Stimulated activated naive B cell treated with anti-CD40 and anti-IgM and Interleukin-4, amounts not matched to agents 10 μg/mL and 1 μg/mL and 100 μg/mL, for 72 hours (primary cell): ENCODE measurements around the gene CTCFL.
"Not testable (repeated sequence)": the region's sequence is repeated elsewhere in the genome, so short reads cannot be mapped to it uniquely, and the experiment has no call there.

Source experiments
- ATAC-seq, 2 donors: fragments of 150-1000 bp; cut with Tn5 transposase; replicated peaks; 2 replicates each; pipeline ENCODE4 v1.10.0; 2021; ENCODE audit warnings: moderate library complexity in 1 of 2
- DNase-seq: peaks from one replicate; pipeline ENCODE4 v3.0.0; 2021
- H3K27ac Mint-ChIP-seq: one replicate; pipeline ENCODE4 v1.8.0; 2022; ENCODE audit warnings: mild to moderate bottlenecking, mixed read lengths
- H3K27me3 Mint-ChIP-seq, 2 donors: one replicate each; pipeline ENCODE4 v1.8.0; 2022; ENCODE audit warnings: mixed read lengths in 2 of 2
- H3K36me3 Mint-ChIP-seq, 2 donors: one replicate each; pipeline ENCODE4 v1.8.0; 2022; ENCODE audit warnings: mixed read lengths in 2 of 2, mild to moderate bottlenecking in 1 of 2
- H3K4me1 Mint-ChIP-seq, 2 donors: one replicate each; pipeline ENCODE4 v1.8.0; 2022; ENCODE audit warnings: mixed read lengths in 2 of 2, mild to moderate bottlenecking in 1 of 2
- H3K4me3 Mint-ChIP-seq, 2 donors: one replicate each; pipeline ENCODE4 v1.8.0; 2022; ENCODE audit warnings: mild to moderate bottlenecking in 2 of 2, mixed read lengths in 2 of 2, moderate library complexity in 1 of 2
- H3K9me3 Mint-ChIP-seq, 2 donors: one replicate each; pipeline ENCODE4 v1.8.0; 2022; ENCODE audit warnings: mixed read lengths in 2 of 2, mild to moderate bottlenecking in 1 of 2

CTCFL gene

DNA sequence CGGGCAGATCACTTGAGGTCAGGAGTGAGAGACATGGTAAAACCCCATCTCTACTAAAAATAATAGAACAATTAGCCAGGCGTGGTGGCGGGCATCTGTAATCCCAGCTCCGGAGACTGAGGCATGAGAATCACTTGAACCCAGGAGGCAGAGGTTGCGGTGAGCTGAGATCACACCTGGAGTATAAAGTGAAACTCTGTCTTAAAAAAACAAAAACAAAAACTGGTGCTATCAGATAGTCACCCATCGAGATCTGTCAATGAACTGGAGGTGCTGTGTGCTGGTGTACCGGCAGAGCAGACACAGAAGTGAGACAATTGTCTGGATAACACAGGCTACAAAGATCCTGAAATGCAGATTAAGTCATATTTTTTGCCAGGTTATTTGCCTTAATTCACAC is 24.7 kb downstream of the CTCFL start:
- Mint-ChIP-seq H3K27me3 (peaks cover 11 to 35% of the 10 kb centered on the region in 2 donors), H3K27ac (no peak overlapping the region), H3K4me1 (peaks cover 29 to 44% of the 10 kb centered on the region in 2 donors), H3K4me3 (no peak overlapping the region), H3K36me3 (no peaks in the 10 kb centered on the region), H3K9me3 (no peaks in the 10 kb centered on the region)
- ATAC-seq (no peak), DNase-seq (no peak)

DNA sequence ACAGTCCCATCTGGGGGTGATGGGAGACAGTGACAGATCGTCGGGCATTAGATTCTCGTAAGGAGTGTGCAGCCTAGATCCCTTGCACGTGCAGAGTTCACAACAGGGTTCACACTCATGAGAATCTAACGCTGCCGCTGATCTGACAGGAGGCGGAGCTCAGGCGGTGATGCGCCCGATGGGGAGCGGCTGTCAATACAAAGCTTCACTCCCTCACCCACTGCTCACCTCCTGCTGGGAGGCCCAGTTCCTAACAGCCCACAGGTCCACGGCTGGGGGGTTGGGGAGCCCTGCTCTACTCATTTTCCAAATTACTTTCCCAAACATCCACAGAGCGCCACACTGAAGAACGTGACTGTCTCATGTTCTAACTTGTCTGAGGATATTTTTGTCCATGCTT is 25.3 kb downstream of the CTCFL start:
- H3K27me3 Mint-ChIP-seq: peaks cover 11 to 35% of the 10 kb centered on the region in 2 donors
- H3K36me3 Mint-ChIP-seq: no peaks in the 10 kb centered on the region
- H3K27ac Mint-ChIP-seq: peak overlapping the region; percentile 56
- no peak overlapping the region for H3K4me3 Mint-ChIP-seq
- H3K4me1 Mint-ChIP-seq: peaks cover 31 to 46% of the 10 kb centered on the region in 2 donors
- H3K9me3 Mint-ChIP-seq: no peaks in the 10 kb centered on the region
- DNase-seq (no peak), ATAC-seq (no peak)

DNA sequence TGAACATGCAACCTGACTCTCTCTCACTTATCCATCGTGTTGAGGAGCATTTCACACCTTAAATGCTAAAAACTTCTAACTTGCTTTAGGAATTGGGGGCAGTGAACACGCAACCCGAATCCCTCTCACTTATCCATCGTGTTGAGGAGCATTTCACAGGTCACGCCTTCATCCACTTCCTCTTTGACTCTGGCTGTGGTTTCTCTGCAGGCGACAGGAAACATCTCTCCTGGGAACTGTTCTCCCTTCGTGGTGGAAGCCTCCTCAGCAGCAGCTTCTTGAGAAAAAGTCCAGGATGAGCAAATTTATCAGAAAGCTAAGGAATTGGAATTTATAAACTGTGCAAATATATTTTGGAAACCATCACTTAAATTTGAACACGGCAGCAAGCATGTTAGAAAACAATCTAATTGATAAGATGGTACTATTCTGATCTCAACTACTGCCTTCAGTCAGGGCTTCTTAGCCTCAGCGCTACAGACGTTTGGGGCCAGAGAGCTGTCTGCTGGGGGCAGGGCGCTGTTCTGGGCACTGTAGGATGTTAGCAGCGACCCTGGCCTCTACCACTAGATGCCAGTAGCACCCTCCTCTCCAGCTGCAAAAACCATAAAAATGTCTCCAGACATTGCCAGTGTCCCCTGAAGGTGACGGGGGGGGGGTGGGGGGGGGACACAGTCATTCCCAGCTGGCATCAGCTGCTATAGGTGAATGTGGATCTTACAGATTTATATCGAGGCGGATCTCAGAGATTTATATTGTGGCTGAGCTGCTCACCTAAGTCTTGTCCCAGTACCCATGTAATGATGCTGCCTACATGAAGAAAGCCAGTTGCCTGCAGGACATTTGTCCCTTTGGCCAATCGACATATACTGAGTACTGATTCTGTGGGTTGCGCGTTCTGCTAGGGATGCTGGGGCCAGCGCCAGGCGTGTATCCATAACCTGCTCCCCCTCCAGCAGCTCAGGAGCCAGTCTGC is 26.2 kb downstream of the CTCFL start:
- peak; percentile 74 to 77 for ATAC-seq
- Mint-ChIP-seq H3K27me3 (peaks cover 11 to 35% of the 10 kb centered on the region in 2 donors), H3K9me3 (no peaks in the 10 kb centered on the region), H3K4me3 (no peak overlapping the region), H3K36me3 (no peaks in the 10 kb centered on the region), H3K27ac (peak overlapping the region; percentile 48), H3K4me1 (peaks cover 29 to 36% of the 10 kb centered on the region in 2 donors)
- DNase-seq: no peak

DNA sequence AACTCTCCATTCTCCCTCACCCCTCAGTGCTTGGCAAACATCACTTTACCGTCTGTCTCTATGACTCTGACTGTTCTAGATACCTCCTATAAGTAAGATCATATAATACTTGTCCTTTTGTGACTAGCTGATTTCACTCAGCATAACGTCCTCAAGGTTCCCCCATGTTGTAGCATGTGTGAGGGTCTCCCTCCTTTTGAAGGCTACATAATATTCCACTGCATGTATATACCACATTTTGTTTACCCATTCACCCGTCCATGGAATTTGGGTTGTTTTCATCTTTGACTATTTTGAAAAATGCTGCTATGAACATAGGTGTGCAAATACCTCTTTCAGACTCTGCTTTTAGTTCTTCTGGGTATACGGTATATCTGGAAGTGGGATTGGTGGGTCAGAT is 28.3 kb downstream of the CTCFL start:
- Mint-ChIP-seq H3K27ac (no peak overlapping the region), H3K9me3 (no peaks in the 10 kb centered on the region), H3K4me1 (peaks cover 19 to 27% of the 10 kb centered on the region in 2 donors), H3K4me3 (no peak overlapping the region), H3K27me3 (peaks cover 9 to 30% of the 10 kb centered on the region in 2 donors), H3K36me3 (no peaks in the 10 kb centered on the region)
- DNase-seq: no peak
- ATAC-seq: no peak

DNA sequence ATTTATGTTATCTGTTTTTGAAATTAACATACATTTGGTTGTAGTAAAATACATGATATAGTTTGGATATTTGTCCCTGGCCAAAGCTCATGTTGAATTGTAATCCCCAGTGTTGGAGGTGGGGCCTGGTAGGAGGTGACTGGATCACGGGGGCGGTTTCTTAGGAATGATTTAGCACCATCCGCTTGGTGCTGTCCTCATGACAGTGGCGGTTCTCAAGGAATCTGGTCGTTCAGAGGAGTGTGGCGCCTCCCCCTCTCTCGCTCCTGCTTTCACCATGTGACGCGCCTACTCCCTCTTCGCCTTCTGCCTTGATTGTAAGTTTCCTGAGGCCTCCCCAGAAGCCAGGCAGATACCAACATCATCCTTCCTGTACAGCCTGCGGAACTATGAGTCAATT is 29.0 kb downstream of the CTCFL start:
- peaks cover 16 to 26% of the 10 kb centered on the region in 2 donors for H3K4me1 Mint-ChIP-seq
- no peaks in the 10 kb centered on the region for H3K9me3 Mint-ChIP-seq
- H3K4me3 Mint-ChIP-seq: no peak overlapping the region
- ATAC-seq (no peak), DNase-seq (no peak)
- H3K36me3 Mint-ChIP-seq: no peaks in the 10 kb centered on the region
- H3K27ac Mint-ChIP-seq: no peak overlapping the region
- H3K27me3 Mint-ChIP-seq: peaks cover 5 to 24% of the 10 kb centered on the region in 2 donors

DNA sequence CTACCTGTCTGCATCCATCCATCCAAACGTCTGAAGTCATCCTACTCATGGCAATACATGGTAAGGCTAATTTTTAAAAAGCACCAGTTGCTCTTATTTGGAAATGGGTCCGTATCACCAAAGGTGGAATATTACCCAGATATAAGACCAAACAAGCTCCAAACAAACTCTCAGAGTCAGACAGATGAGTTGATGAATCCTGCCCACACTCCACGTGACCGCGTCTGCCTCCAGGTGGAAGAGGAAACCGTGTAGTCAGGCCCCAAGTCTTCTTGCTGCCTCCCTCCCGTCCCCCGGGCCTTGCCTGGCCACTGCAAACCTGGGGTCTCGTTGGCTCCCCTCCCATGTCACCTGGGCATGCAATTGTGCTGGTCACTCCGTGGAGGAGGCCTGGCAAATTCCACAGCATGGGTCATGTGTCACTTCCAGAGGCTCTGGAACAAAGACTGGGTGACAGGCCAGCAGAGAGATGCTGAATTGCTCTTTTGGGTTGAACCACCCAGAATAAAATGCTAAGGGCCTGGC is 31.8 kb downstream of the CTCFL start:
- Mint-ChIP-seq H3K27ac (no peak overlapping the region), H3K27me3 (peaks cover under 1 to 14% of the 10 kb centered on the region in 2 donors), H3K36me3 (no peaks in the 10 kb centered on the region), H3K4me1 (peaks cover 11 to 19% of the 10 kb centered on the region in 2 donors), H3K4me3 (no peak overlapping the region), H3K9me3 (no peaks in the 10 kb centered on the region)
- ATAC-seq (no peak), DNase-seq (no peak)

DNA sequence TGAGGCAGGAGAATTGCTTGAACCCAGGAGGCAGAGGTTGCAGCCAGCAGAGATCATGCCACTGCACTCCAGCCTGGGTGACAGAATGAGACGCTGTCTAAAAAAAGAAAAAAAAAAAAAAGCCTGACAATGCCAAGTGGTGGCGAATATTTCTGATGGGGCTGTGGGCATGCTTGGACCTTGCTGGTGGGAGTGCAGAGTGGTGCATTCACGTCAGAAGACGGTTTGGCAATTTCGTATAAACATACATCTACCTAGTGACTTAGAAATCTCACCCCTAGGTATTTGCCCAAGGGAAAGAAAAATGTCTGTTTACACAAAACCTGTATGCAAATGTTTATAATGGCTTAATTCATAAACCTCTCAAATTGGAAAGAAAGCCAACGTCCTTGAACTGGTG is 33.6 kb downstream of the CTCFL start:
- peaks cover 11 to 18% of the 10 kb centered on the region in 2 donors for H3K4me1 Mint-ChIP-seq
- ATAC-seq (no peak), DNase-seq (no peak)
- H3K9me3 Mint-ChIP-seq: no peaks in the 10 kb centered on the region
- no peak overlapping the region for H3K4me3 Mint-ChIP-seq
- no peak overlapping the region for H3K27ac Mint-ChIP-seq
- H3K36me3 Mint-ChIP-seq: no peaks in the 10 kb centered on the region
- peaks cover 0 to 3% of the 10 kb centered on the region in 2 donors for H3K27me3 Mint-ChIP-seq

DNA sequence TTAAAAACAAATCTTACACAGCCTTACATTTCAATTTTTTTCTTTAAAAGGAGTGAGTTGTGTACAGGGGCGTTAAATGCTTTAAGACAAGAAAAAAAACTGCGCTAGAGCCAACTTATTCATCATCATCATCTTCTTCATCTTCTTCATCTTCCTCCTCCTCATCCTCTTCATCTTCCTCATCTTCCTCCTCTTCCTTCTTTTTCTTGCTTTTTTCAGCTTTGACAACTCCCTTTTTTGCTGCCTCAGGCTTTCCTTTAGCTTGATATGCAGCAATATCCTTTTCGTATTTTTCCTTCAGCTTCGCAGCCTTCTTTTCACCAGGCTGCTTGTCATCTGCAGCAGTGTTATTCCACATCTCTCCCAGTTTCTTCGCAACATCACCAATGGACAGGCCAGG is 36.7 kb downstream of the CTCFL start:
- not testable (repeated sequence) for H3K9me3 Mint-ChIP-seq, H3K36me3 Mint-ChIP-seq, H3K27me3 Mint-ChIP-seq, ATAC-seq, H3K27ac Mint-ChIP-seq, H3K4me3 Mint-ChIP-seq, DNase-seq
- H3K4me1 Mint-ChIP-seq: peaks cover 4 to 12% of the 10 kb centered on the region in 2 donors

DNA sequence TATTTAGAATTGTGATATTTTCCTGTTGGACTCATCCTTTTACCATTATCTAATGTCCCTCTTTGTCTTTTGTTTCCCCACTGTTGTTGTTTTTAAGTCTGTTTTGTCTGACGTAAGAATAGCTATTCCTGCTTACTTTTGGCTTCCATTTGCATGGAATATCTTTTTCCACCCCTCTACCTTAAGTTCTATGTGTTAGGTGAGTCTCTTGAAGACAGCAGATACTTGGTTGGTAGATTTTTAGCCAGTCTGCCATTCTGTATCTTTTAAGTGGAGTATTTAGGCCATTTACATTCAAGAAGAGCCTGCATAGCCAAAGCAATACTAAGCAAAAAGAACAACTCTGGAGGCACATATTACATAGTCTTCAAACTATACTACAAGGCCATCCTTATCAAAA is 39.2 kb downstream of the CTCFL start:
- no peak overlapping the region for H3K27ac Mint-ChIP-seq
- no peaks in the 10 kb centered on the region for H3K27me3 Mint-ChIP-seq
- DNase-seq: no peak
- no peak overlapping the region for H3K4me3 Mint-ChIP-seq
- H3K4me1 Mint-ChIP-seq: peaks cover 14 to 18% of the 10 kb centered on the region in 2 donors
- H3K9me3 Mint-ChIP-seq: peaks cover 0 to 7% of the 10 kb centered on the region in 2 donors
- no peak for ATAC-seq
- no peaks in the 10 kb centered on the region for H3K36me3 Mint-ChIP-seq

DNA sequence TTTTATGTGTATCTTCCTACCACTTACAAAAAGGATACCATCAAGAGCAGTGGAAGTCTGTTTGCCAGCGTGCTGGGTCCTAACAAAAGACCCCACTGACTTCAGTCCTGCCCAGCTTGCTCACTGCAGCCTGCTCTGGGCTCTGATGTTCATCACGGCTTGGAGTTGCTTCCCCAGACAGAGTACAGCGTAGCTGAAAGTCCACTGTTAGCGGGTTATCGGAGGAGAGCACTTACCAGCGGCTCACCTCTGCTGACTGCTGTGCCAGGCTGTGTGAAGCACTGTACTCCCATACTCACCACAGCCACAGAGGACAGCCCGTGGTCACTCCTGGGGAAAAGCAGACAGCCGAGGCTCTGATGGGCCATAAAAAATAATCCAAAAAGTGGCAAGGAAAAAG is 40.2 kb downstream of the CTCFL start:
- H3K36me3 Mint-ChIP-seq: no peaks in the 10 kb centered on the region
- peaks cover 19 to 24% of the 10 kb centered on the region in 2 donors for H3K4me1 Mint-ChIP-seq
- peaks cover 0 to 7% of the 10 kb centered on the region in 2 donors for H3K9me3 Mint-ChIP-seq
- ATAC-seq: no peak
- H3K4me3 Mint-ChIP-seq: no peak overlapping the region
- no peaks in the 10 kb centered on the region for H3K27me3 Mint-ChIP-seq
- DNase-seq: no peak
- no peak overlapping the region for H3K27ac Mint-ChIP-seq

DNA sequence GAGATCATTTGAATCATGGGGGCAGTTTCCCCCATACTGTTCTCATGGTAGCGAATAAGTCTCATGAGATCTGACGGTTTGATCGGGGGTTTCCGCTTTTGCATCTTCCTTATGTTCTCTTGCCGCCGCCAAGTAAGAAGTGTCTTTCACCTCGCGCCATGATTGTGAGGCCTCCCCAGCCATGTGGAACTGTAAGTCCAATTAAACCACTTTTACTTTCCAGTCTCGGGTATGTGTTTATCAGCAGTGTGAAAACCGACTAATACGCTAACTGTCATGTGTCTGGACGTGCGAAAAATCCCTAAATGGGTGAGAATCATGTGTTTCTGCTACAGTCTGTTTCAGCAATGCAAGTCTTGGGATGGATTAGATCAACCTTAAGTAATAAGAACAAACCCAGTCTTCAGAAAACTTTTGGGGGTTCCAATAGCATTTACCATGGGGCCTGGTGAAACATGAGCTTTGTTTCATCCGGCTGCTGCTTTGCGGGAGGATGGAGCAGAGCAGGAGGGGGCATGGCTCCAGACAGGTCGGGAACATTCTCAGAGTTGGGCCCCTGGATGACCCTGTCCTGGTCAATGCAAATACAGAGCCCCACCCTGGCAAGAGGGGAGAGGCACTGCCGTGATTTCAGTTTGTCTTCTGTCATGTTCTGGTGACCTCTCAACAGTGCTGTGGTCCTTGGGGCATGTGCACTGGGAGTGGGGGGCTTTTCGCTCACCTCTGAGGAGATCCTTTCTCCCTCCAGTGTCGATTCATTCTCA is 41.5 kb downstream of the CTCFL start:
- H3K9me3 Mint-ChIP-seq: peaks cover 0 to 7% of the 10 kb centered on the region in 2 donors
- DNase-seq (no peak), ATAC-seq (peak; percentile 13 to 22)
- peaks cover 23 to 31% of the 10 kb centered on the region in 2 donors for H3K4me1 Mint-ChIP-seq
- H3K36me3 Mint-ChIP-seq: no peaks in the 10 kb centered on the region
- H3K27me3 Mint-ChIP-seq: no peaks in the 10 kb centered on the region
- no peak overlapping the region for H3K4me3 Mint-ChIP-seq
- H3K27ac Mint-ChIP-seq: peak overlapping the region; percentile 6

DNA sequence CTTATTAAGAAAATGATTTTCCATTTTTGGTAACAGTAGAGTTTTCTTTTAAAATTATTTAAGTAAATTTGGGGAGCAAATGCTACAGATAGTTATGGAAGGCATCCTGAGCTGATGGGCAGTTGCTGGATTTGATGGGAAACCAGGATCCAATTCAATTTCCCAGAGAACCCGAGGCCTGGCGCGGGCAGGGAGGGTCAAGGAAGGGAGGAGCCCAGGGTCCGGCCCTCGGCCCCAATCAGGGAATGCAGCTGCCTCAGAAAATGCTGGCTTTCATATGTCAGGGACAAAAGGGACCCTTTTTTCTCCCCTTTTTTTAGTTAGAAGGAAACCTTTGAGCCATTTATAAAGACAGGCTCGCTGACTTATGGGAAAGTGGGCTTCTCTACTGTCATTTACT is 42.1 kb downstream of the CTCFL start:
- no peaks in the 10 kb centered on the region for H3K27me3 Mint-ChIP-seq
- peaks cover 0 to 7% of the 10 kb centered on the region in 2 donors for H3K9me3 Mint-ChIP-seq
- ATAC-seq: no peak
- H3K27ac Mint-ChIP-seq: no peak overlapping the region
- H3K36me3 Mint-ChIP-seq: no peaks in the 10 kb centered on the region
- peaks cover 24 to 33% of the 10 kb centered on the region in 2 donors for H3K4me1 Mint-ChIP-seq
- no peak for DNase-seq
- no peak overlapping the region for H3K4me3 Mint-ChIP-seq

DNA sequence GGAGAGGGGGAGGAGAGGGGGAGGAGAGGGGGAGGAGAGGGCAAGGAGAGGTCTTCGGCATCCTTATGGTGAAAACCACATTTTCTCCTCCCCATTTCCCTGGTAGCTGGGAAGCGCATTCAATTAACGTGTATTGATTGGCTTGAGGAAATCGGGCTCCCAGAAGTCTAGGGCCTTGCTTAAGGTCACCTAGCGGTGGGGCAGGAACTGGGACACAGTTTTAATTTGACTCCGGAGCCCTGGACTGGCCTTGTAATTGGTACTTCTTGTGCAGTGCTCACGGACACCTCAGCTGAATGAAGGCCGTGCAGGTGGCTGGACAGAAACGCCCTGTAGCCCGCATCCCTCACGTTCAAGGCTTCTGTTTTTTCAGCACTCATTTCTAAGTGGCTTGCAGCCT is 42.8 kb downstream of the CTCFL start:
- Mint-ChIP-seq H3K4me1 (peaks cover 30 to 39% of the 10 kb centered on the region in 2 donors), H3K4me3 (no peak overlapping the region), H3K27me3 (no peaks in the 10 kb centered on the region), H3K9me3 (peaks cover 0 to 7% of the 10 kb centered on the region in 2 donors), H3K36me3 (no peaks in the 10 kb centered on the region), H3K27ac (no peak overlapping the region)
- no peak for DNase-seq
- ATAC-seq: no peak

DNA sequence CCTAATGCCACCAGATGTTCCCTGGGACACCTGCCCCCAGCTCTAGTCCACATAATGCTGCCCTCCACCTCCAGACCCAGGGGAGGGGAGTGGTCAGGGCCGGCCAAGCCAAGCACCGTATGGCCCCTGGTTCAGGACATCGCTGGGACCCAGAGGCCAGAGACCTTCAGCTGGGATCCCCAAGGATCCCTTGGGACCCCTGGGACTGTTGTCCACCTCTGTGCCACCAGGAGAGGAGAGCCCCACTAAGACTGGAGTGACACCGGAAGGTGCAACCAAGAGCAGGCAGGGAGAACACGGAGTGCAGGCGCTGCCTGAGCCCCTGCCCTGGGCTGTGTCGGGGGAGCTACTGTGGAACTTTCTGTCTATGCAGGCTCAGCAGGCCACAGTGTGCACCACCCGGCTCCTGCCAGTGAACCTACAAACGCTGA is 43.6 kb downstream of the CTCFL start:
- ATAC-seq (peak; percentile 55 to 58), DNase-seq (no peak)
- no peaks in the 10 kb centered on the region for H3K36me3 Mint-ChIP-seq
- H3K27ac Mint-ChIP-seq: no peak overlapping the region
- no peaks in the 10 kb centered on the region for H3K27me3 Mint-ChIP-seq
- H3K4me1 Mint-ChIP-seq: peaks cover 31 to 48% of the 10 kb centered on the region in 2 donors
- H3K9me3 Mint-ChIP-seq: peaks cover 0 to 7% of the 10 kb centered on the region in 2 donors
- H3K4me3 Mint-ChIP-seq: peak overlapping the region; percentile 60 to 67
